NCI-H748 (cell line): Measurements from ENCODE around the gene PRM2.
A peak's percentile ranks its signal among the peaks of the same experiment; 100 is the strongest.

ENCODE experiments used
- DNase-seq: peaks from one replicate; lab custom pipeline; 2025; ENCODE audit not compliant: unreplicated experiment; lab: John Stamatoyannopoulos, UW

PRM2 gene

GRCh38 chr16:11264155-11264832 is 12.0 kb downstream of the PRM2 start:
- no peak for DNase-seq

DNA sequence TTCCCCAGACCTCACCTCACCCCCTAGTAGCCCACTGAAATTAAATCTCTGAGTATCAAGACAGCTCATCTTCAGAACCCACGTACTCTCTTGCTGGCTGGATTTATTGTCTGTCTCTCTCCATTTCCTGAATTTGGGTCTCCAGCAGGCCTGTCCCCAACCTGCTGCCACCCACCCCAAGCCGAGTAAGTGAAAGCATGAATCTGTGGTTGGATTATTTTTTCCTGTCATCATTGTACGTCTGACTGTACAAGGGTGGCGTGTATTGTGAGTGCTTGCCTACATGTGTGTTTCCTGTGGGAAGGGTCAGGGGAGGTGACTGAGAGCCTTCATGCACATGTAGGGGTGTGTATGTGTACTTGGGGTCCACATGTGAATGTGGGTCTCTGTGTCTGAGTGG is 12.5 kb downstream of the PRM2 start:
- no peak for DNase-seq

DNA sequence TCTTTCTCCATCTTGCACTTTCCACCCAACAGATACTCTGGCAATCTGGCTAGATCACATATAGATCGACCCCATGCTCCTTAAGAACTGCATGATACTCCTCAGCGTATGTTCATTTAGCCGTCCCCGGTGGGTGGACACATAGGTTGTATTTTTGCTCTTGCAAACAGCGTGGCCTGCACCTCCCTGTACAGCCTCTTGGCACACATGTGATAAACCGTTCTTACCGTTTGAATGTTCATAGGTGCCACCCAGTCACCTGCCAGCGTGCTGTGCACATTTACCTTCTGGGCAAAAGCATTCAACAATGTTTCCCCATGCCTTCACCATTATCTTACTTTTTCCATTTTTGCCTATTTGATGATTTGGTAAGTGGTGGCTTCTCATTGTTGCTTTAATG is 13.4 kb downstream of the PRM2 start:
- no peak for DNase-seq

GRCh38 chr16:11260596-11260966 is 15.7 kb downstream of the PRM2 start:
- no peak for DNase-seq

GRCh38 chr16:11259655-11260595 is 16.4 kb downstream of the PRM2 start:
- no peak for DNase-seq

DNA sequence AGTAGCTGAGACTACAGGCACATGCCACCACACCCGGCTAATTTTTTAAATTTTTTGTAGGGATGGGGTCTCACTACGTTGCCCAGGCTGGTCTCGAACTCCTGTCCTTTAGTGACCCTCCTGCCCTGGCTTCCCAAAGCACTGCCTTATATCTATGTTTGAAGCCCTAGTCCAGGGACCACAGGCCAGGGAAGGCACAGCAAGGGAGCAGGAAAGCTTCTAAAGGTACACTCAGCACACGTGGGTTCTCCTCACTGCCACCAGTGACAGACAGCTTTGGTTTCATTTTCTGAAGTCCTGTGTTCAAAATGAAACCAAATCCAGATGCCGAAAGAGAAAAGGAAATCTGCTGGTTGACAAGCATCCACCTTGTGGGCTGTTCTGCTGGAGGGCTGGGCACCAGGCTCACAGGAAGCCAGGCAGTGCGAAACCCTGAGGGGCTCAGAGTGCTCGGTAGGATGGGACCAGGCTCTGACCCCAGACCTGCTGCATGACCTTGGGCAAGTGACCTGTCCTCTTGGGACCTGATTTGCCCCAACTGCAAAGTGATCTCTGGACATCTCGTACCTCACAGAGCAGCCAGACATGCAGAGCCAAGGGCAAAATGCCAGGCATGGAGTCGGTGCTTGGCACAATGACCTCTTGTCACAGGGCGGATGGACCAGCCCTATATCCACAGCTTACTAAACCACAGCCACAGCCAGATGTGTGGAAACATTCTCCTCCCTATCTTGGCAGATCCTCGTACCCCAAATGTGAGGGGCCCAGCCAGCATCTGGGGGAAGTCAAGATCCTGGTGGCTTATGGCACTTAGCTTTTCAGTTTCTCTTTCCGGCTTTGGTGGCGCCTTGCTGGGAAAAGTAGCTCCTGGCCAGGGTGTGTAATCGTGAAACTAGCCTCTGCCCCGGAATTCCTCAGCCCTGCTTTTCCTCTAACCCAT is 17.5 kb downstream of the PRM2 start:
- no peak for DNase-seq

DNA sequence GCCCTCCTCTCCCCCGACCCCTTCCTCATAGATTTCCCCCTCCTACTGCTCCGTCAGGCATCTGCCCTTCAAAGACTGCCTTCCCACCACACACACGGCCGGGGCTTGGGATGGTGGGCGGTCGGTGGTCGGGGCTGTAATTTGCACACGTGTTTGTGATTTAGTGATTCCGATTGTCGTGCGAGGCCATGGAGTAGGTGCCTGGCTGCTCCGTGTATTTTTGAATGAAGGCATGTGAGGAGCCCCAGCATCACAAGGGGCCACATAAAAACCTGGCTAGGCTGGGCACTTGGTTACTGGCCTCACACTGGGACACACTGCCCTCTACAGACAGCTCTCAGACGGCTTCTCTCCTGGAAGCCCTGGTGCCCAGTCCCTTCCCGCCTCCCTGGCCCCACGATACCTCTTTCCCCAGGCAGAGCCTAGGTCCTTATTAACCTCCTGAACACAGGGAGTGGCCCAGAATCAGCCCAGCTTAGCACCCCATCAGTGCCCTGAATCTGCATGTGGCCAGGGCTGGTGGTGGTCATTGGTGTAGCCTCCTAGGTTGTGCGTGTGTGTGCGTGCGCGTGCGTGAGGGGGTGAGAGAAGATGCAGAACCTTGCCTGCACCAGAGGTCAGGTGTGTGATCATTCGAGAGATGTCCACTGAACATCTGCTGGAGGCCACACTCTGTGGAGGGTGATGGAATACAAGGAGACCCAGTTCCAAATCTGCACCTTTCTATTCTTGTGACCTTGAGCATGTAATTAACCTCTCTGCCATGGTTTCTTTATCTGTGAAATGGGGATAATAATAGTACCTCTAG is 18.9 kb downstream of the PRM2 start:
- peak; percentile 79 for DNase-seq

DNA sequence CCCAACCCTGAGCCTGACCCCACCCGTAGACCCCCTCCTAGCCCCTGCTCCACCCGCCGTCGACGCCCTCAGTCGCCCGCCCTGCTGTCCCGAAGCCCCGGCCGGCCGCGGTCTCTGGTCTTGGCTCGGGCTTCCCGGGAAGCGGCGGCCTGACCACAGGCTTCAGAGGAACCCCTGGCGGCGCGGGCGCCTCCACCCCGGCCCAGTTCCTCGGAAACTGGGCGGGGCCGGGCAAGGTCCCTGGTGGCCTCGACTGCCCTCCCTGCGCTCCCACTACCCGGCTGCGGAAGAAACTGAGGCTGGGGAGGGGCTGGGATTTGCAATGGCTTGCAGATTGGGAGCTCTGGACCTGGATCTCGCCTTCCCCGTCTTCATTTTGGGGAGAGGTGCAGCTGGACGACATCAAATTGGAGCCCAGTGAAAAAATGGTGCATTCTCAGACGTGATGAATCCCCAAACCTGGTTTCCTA is 19.6 kb downstream of the PRM2 start:
- DNase-seq: no peak

- peak; percentile 81 for DNase-seq
Observed at GRCh38 chr16:11255737-11256660, 20.3 kb downstream of the PRM2 start, which contains the start of gene SOCS1. SOCS1 (minus strand) TSS chr16:11256204; CDS start chr16:11255478, 726 bp downstream.

- DNase-seq: peak; percentile 48
Observed at GRCh38 chr16:11254913-11255736, 21.2 kb downstream of the PRM2 start.

- no peak for DNase-seq
Observed at GRCh38 chr16:11253995-11254912, 22.0 kb downstream of the PRM2 start.

GRCh38 chr16:11253009-11253994 is 23.0 kb downstream of the PRM2 start:
- no peak for DNase-seq

DNA sequence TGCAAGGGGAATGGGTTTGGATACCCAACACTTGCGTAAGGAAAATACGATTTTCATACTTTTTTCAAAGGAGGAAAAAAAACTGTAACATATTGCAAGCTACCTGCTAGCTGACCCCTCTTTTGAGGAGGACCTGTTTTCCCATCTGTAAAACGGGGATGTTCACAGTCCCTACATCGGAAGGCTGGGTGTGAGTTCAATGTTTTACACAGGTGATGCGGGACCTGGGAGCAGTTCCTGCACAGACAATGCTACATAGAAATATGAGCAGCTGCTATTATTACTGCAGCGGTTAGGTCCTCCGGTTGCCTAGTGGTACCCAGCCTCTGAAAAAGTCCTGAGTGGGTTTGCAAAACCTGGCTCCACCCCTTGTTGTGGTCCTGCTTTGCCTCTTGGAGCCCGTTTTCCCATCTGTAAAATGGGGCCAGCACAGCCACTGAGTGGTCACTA is 23.8 kb downstream of the PRM2 start:
- DNase-seq: no peak

DNA sequence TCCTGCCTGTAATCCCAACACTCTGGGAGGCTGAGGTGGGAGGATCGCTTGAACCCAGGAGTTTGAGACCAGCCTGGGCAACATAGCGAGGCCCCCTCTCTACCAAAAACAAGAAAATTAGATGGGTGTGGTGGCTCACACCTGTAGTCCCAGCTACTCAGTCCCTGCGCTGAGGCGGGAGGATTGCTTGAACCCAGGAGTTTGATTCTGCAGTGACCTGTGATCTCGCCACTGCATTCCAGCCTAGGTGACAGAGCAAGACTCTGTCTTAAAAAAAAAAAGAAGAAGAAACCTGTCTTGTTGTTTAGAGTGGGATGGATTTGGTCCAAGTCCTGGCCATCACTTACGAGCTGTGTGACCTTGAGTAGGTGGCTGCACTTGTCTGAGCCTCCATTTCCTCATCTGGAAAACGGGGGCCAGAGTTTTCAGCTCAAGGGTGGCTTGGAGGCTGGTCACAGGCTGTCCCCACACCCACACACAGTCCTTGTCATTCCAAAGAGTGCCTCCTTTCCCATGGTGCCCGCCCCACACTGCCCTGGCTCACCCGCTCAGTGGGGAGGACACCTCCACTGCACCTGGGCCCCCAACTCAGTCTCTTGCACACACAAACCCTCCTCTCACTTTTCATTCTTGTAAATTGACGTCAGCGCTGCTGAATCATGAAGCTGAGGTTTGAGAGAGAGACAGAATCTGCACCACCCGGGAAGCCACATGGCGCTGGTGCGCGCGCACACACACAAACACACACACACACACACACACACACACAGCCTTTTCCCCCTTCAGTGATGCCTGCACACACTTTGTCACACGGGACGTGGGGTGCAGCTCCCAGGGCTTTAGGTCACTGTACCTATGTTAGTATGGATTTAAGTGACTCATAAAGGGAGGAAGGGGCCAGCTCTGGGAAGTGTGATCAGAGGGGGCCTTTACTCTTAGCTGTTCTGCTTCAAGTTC is 24.5 kb downstream of the PRM2 start:
- no peak for DNase-seq
